Stomach (tissue), 9 donors: Measurements from ENCODE around the gene SKIC2. TPM values are rescaled to one million over a fixed set of nuclear protein-coding genes. Genes with fewer than 3 reads are reported as not detected.

Source experiments
- DNase-seq, 2 donors: peaks; one replicate each; pipeline versions ENCODE4 v3.0.0 to v3.0.0-alpha.2; 2013 to 2019
- H3K27ac ChIP-seq, 5 donors: fragments of 200-600 bp in 4 of 5; sonication (generic) in 4 of 5; one replicate each; pipeline ENCODE4 v1.5.1; 2013 to 2019; ENCODE audit warnings: mild to moderate bottlenecking in 1 of 5, moderate library complexity in 1 of 5
- H3K27me3 ChIP-seq, 3 donors: fragments of 200-600 bp; sonication (generic); one replicate each; pipeline ENCODE4 v1.5.1; 2017 to 2019; ENCODE audit warnings: mixed run types in 1 of 3
- H3K36me3 ChIP-seq, 4 donors: fragments of 200-600 bp; sonication (generic); 1 replicate in 3 of 4; 2 replicates in 1 of 4; pipeline ENCODE4 v1.5.1; 2016 to 2019
- H3K4me1 ChIP-seq, 4 donors: fragments of 200-600 bp; sonication (generic); one replicate each; pipeline ENCODE4 v1.5.1; 2016 to 2019
- H3K4me3 ChIP-seq, 4 donors: fragments of 200-600 bp; sonication (generic) in 3 of 4; one replicate each; pipeline ENCODE4 v1.5.1; 2016 to 2019; ENCODE audit warnings: mild to moderate bottlenecking in 1 of 4
- H3K9me3 ChIP-seq, 4 donors: fragments of 200-600 bp; sonication (generic); one replicate each; pipeline ENCODE4 v1.5.1; 2016 to 2019
- EP300 ChIP-seq: sonication (generic); formaldehyde crosslinking; IDR thresholded peaks from one replicate; pipeline ENCODE4 v1.6.1; 2017; ENCODE audit warnings: antibody characterized with exemption
- POLR2A ChIP-seq, 4 donors: fragments of 450-650 bp; IDR thresholded peaks; one replicate each; pipeline ENCODE4 v1.6.1; 2016; ENCODE audit warnings: antibody characterized with exemption in 4 of 4, control low read depth in 2 of 4, mild to moderate bottlenecking in 1 of 4, moderate library complexity in 1 of 4
- POLR2AphosphoS5 ChIP-seq, 3 donors: sonication (generic); formaldehyde crosslinking; IDR thresholded peaks; one replicate each; pipeline ENCODE4 v1.6.1; 2016; ENCODE audit warnings: antibody characterized with exemption in 3 of 3
- WGBS, 5 donors: extraction: QIAGEN DNeasy Blood & Tissue Kit in 3 of 5; methylation state at CpG; one replicate each; pipeline versions ENCODE4 v1.1.5 to v1.1.7; 2013 to 2018; 5-methylcytosine and 5-hydroxymethylcytosine counted together
- intact Hi-C: fragments of 100-400 bp; cut with DNase I; formaldehyde crosslinking; loops from one replicate; pipeline ENCODE4 v1.15.1; 2023; ENCODE audit warnings: low total_unique reads
- polyA plus RNA-seq, 3 donors: library from polyadenylated mRNA; stranded (reverse); fragments of 200-250 nt; gene quantifications; one replicate each; pipeline ENCODE4 v1.2.3, GENCODE V29; 2013
- total RNA-seq, 5 donors: library from RNA; depleted of rRNA; stranded (reverse); fragments of >200 nt; gene quantifications; one replicate each; pipeline versions ENCODE4 v1.1.0 to v1.2.3, GENCODE V29; 2014 to 2016
- TF ChIP-seq, protein P1 (sequence below), 7 experiments: fragments of 450-650 bp in 4 of 7; fragments of 200-600 bp in 3 of 7; sonication (generic) in 3 of 7; IDR thresholded peaks; one replicate each; pipeline ENCODE4 v1.5.1; 2016 to 2019; ENCODE audit warnings: antibody characterized with exemption in 7 of 7, control low read depth in 2 of 7, mild to moderate bottlenecking in 1 of 7
- donor health status: healthy with polysubstance abuse.
- donor health status: Bipolar disorder and iron deficiency.
- donor health status: healthy.

Gene SKIC2
- total and polyA plus RNA-seq, 8 donors, result 22.0 to 478 (median 88.0) TPM

DNA sequence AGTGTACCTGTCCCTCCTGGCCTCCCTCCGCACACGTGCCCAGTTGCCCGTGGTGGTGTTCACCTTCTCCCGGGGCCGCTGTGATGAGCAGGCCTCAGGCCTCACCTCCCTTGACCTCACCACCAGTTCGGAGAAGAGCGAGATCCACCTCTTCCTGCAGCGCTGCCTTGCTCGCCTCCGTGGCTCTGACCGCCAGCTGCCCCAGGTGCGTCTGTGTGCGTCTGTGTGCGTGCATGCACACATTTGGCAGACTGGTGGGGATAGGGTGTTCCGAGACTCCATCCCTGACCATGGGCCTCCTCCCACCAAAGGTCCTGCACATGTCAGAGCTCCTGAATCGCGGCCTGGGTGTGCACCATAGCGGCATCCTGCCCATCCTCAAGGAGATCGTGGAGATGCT is 4.9 kb downstream of the SKIC2 start:
- Histone ChIP-seq H3K4me3 (no peak overlapping the region), H3K9me3 (no peaks in the 10 kb centered on the region), H3K27ac (no peak overlapping the region), H3K27me3 (no peaks in the 10 kb centered on the region), H3K36me3 (peaks cover 76 to 90% (median 89%) of the 10 kb centered on the region in 4 donors), H3K4me1 (peaks cover 8 to 19% (median 15%) of the 10 kb centered on the region in 4 donors)
- WGBS, 5 donors, result 89 to 96% (median 94%) methylated on average over 17 to 19 of the region's 19 CpGs
- DNase-seq, result no peak
- TF ChIP-seq POLR2AphosphoS5 (IDR thresholded peaks at IDR 0.05), result no peak
- TF ChIP-seq POLR2A (IDR thresholded peaks at IDR 0.05), result no peak
- TF ChIP-seq EP300, result no peak
- TF ChIP-seq, protein P1, sequence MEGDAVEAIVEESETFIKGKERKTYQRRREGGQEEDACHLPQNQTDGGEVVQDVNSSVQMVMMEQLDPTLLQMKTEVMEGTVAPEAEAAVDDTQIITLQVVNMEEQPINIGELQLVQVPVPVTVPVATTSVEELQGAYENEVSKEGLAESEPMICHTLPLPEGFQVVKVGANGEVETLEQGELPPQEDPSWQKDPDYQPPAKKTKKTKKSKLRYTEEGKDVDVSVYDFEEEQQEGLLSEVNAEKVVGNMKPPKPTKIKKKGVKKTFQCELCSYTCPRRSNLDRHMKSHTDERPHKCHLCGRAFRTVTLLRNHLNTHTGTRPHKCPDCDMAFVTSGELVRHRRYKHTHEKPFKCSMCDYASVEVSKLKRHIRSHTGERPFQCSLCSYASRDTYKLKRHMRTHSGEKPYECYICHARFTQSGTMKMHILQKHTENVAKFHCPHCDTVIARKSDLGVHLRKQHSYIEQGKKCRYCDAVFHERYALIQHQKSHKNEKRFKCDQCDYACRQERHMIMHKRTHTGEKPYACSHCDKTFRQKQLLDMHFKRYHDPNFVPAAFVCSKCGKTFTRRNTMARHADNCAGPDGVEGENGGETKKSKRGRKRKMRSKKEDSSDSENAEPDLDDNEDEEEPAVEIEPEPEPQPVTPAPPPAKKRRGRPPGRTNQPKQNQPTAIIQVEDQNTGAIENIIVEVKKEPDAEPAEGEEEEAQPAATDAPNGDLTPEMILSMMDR (IDR thresholded peaks at IDR 0.05), result no peak
- intact Hi-C loops, result no loop called here

DNA sequence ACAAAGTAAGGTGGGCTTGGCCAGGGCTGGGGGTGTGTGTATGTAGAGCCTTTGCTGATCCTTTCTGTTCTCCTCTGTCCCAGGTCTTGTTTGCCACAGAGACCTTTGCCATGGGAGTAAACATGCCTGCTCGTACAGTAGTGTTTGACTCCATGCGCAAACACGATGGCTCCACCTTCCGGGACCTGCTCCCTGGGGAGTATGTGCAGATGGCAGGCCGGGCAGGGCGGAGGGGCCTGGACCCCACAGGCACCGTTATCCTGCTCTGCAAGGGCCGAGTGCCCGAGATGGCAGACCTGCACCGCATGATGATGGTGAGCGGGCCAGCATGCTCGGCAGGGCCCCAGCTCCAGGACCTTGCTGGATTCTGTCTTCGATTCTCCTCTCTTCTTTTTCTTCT is 6.7 kb downstream of the SKIC2 start:
- DNase-seq, result no peak
- TF ChIP-seq POLR2A (IDR thresholded peaks at IDR 0.05) (no peak), POLR2AphosphoS5 (IDR thresholded peaks at IDR 0.05) (no peak), EP300 (no peak)
- TF ChIP-seq, protein P1 (IDR thresholded peaks at IDR 0.05), result no peak
- 52 to 83% (median 67%) methylated on average over 13 of the region's 13 CpGs for WGBS, 5 donors
- intact Hi-C loops, result no loop called here
- Histone ChIP-seq H3K4me3 (no peak overlapping the region), H3K27ac (no peak overlapping the region), H3K36me3 (peaks cover 85 to 100% (median 99%) of the 10 kb centered on the region in 4 donors), H3K27me3 (no peaks in the 10 kb centered on the region), H3K9me3 (no peaks in the 10 kb centered on the region), H3K4me1 (peaks cover 8 to 21% (median 12%) of the 10 kb centered on the region in 4 donors)

DNA sequence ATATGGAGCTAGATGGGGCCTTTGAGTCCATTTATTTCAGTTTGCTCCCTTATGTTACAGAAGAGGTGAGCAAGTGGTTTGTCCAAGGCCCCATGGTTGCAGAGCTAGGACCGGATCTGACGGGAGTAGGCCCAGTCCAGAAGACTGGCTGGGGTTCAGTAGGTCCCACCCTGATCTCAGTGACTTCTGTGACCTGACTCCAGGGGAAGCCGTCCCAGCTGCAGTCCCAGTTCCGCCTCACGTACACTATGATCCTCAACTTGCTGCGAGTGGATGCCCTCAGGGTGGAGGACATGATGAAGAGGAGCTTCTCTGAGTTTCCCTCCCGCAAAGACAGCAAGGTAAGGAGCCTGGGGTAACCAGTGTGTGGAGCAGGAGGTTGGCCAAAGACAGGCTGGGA is 7.5 kb downstream of the SKIC2 start:
- no peaks in the 10 kb centered on the region for H3K9me3 ChIP-seq
- DNase-seq, result no peak
- H3K4me3 ChIP-seq, result no peak overlapping the region
- WGBS, 5 donors, result 80 to 89% (median 86%) methylated on average over 7 of the region's 7 CpGs
- no peaks in the 10 kb centered on the region for H3K27me3 ChIP-seq
- TF ChIP-seq, protein P1 (IDR thresholded peaks at IDR 0.05), result no peak
- TF ChIP-seq POLR2AphosphoS5 (IDR thresholded peaks at IDR 0.05) (no peak), EP300 (no peak), POLR2A (IDR thresholded peaks at IDR 0.05) (no peak)
- H3K36me3 ChIP-seq, result peaks cover 77 to 94% (median 92%) of the 10 kb centered on the region in 4 donors
- intact Hi-C loops, result no loop called here
- H3K4me1 ChIP-seq, result peaks cover 16 to 29% (median 20%) of the 10 kb centered on the region in 4 donors
- H3K27ac ChIP-seq, result no peak overlapping the region

DNA sequence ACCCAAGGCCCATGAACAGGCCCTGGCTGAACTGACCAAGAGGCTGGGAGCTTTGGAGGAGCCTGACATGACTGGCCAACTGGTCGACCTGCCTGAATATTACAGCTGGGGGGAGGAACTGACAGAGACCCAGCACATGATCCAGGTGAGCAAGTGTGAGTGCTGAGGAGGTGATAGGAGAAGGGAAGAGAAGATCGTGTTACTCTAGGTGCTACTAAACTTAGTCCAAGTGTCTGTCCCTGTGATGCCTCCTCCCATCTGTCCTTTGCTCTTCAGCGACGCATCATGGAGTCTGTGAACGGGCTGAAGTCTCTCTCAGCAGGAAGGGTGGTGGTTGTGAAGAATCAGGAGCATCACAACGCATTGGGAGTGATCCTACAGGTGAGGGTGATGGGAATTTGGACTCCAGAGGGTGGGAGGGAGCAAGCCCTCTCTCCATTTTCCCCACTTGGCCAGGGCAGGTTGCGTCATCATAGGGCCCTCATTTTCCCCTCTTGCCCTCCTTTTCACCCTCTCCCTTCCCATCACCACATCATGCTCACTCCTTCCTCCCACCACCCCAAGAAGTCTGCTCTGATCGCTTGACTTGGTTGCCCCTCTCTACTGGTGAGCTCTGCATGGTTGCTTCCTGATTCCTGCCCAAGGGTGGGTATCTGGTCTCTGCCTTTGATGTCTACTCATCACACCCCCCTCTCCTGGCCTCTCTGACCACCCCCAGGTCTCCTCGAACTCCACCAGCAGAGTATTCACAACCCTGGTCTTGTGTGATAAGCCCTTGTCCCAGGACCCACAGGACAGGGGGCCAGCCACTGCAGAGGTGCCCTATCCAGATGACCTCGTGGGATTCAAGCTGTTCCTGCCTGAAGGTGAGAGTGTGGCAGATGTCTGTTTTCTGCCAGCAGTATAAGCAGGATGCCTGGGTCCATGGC is 8.3 kb downstream of the SKIC2 start:
- 80 to 87% (median 85%) methylated on average over 10 of the region's 10 CpGs for WGBS, 5 donors
- H3K27ac ChIP-seq, result no peak overlapping the region
- TF ChIP-seq, protein P1 (IDR thresholded peaks at IDR 0.05), result no peak
- TF ChIP-seq POLR2A (IDR thresholded peaks at IDR 0.05) (no peak), EP300 (no peak), POLR2AphosphoS5 (IDR thresholded peaks at IDR 0.05) (no peak)

More for the DNA sequence above, 8.3 kb downstream of the SKIC2 start:
- peaks cover 69 to 87% (median 84%) of the 10 kb centered on the region in 4 donors for H3K36me3 ChIP-seq
- intact Hi-C loops, result no loop called here
- H3K4me1 ChIP-seq, result peaks cover 17 to 31% (median 21%) of the 10 kb centered on the region in 4 donors
- no peak overlapping the region for H3K4me3 ChIP-seq
- no peaks in the 10 kb centered on the region for H3K27me3 ChIP-seq
- H3K9me3 ChIP-seq, result no peaks in the 10 kb centered on the region
- DNase-seq, result no peak
